DOHH2 (cell line): ENCODE measurements around the gene EIF4B.
"Not testable (repeated sequence)": the region's sequence is repeated elsewhere in the genome, so short reads cannot be mapped to it uniquely, and the experiment has no call there.

Experiments used
- H3F3A ChIP-seq: fragments of 200-600 bp; sonication (generic), shearing (Covaris generic); 2 replicates; pipeline ENCODE4 v1.6.0; 2016; ENCODE audit warnings: antibody characterized with exemption, mild to moderate bottlenecking; ENCODE audit not compliant: control insufficient read depth, insufficient read depth
- H3K27ac ChIP-seq: fragments of 200-600 bp; sonication (generic); 2 replicates; pipeline ENCODE4 v1.5.1; 2014; ENCODE audit warnings: low read depth, mild to moderate bottlenecking, low read length, moderate library complexity
- H3K27me3 ChIP-seq: fragments of 200-600 bp; sonication (generic); 2 replicates; pipeline ENCODE4 v1.6.1; 2014; ENCODE audit warnings: mild to moderate bottlenecking, low read length, mixed read lengths; ENCODE audit not compliant: control insufficient read depth
- H3K36me3 ChIP-seq: fragments of 200-600 bp; sonication (generic); 2 replicates; pipeline ENCODE4 v1.6.1; 2014; ENCODE audit warnings: mild to moderate bottlenecking, low read length, moderate library complexity, mixed read lengths; ENCODE audit not compliant: control insufficient read depth
- H3K4me1 ChIP-seq: fragments of 200-600 bp; sonication (generic); 2 replicates; pipeline ENCODE4 v1.6.1; 2014; ENCODE audit warnings: mild to moderate bottlenecking, low read length, mixed read lengths; ENCODE audit not compliant: control insufficient read depth
- H3K4me2 ChIP-seq: fragments of 200-600 bp; sonication (generic); 2 replicates; pipeline ENCODE4 v1.6.0; 2014; ENCODE audit warnings: mild to moderate bottlenecking, low read length, moderate library complexity
- H3K4me3 ChIP-seq: fragments of 200-600 bp; sonication (generic); 2 replicates; pipeline ENCODE4 v1.5.1; 2014; ENCODE audit warnings: mild to moderate bottlenecking, low read length, mixed read lengths
- H3K79me2 ChIP-seq: fragments of 200-600 bp; sonication (generic); 2 replicates; pipeline ENCODE4 v1.6.1; 2014; ENCODE audit warnings: mild to moderate bottlenecking, low read length, mixed read lengths; ENCODE audit not compliant: control insufficient read depth
- H3K9me2 ChIP-seq: fragments of 200-600 bp; sonication (generic); replicated peaks from 2 replicates; pipeline ENCODE4 v1.6.1; 2014; ENCODE audit warnings: mild to moderate bottlenecking, low read length, mixed read lengths; ENCODE audit not compliant: control insufficient read depth
- H3K9me3 ChIP-seq: fragments of 200-600 bp; sonication (generic); 2 replicates; pipeline ENCODE4 v1.6.1; 2014; ENCODE audit warnings: antibody characterized with exemption, low read length, mixed read lengths; ENCODE audit not compliant: control insufficient read depth, insufficient read depth
- H4K20me1 ChIP-seq: fragments of 200-600 bp; sonication (generic); 2 replicates; pipeline ENCODE4 v1.6.0; 2014; ENCODE audit warnings: low read depth, mild to moderate bottlenecking, antibody characterized with exemption, low read length, moderate library complexity; ENCODE audit not compliant: control insufficient read depth, insufficient read depth
- CTCF ChIP-seq: fragments of 200-600 bp; sonication (generic); IDR thresholded peaks from one replicate; pipeline ENCODE4 v1.5.1; 2014; ENCODE audit warnings: antibody characterized with exemption, mild to moderate bottlenecking, low read depth, low read length; ENCODE audit not compliant: poor library complexity, severe bottlenecking
- EZH2phosphoT487 ChIP-seq: fragments of 200-600 bp; sonication (generic); IDR thresholded peaks from 2 replicates; pipeline ENCODE4 v1.6.1; 2017; ENCODE audit warnings: borderline replicate concordance, mild to moderate bottlenecking, antibody characterized with exemption, low read length, moderate library complexity, mixed read lengths

The EIF4B gene

GRCh38 chr12:53031616-53032015 lies 25.4 kb downstream of the EIF4B start:
- Histone ChIP-seq H3K79me2 (peaks cover 23% of the 10 kb centered on the region), H3K4me3 (no peak overlapping the region), H3K27ac (no peak overlapping the region), H3F3A (peaks cover 23% of the 10 kb centered on the region), H3K27me3 (no peaks in the 10 kb centered on the region), H3K36me3 (peaks cover 85% of the 10 kb centered on the region), H4K20me1 (no peaks in the 10 kb centered on the region), H3K9me3 (no peaks in the 10 kb centered on the region), H3K4me2 (no peak overlapping the region), H3K4me1 (no peaks in the 10 kb centered on the region), H3K9me2 (no peaks in the 10 kb centered on the region)
- TF ChIP-seq CTCF (no peak), EZH2phosphoT487 (no peak)

DNA sequence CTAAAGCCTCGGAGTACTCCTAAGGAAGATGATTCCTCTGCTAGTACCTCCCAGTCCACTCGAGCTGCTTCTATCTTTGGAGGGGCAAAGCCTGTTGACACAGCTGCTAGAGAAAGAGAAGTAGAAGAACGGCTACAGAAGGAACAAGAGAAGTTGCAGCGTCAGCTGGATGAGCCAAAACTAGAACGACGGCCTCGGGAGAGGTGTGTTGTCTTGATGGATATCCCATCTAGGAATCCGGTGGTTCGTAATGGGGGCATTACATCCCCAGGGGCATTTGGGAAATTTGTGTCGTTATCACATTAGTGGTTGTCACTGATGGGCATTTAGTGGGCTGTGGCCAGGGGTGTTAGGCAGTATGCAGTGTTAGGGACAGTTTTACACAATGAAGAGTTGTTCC lies 27.6 kb downstream of the EIF4B start:
- not testable (repeated sequence) for H3K4me3 ChIP-seq, H3K27me3 ChIP-seq, H3K9me2 ChIP-seq, H3K27ac ChIP-seq, H3K9me3 ChIP-seq, H4K20me1 ChIP-seq, H3K4me2 ChIP-seq, H3K4me1 ChIP-seq
- H3K36me3 ChIP-seq: peaks cover 86% of the 10 kb centered on the region
- H3K79me2 ChIP-seq: peaks cover 14% of the 10 kb centered on the region
- peaks cover 36% of the 10 kb centered on the region for H3F3A ChIP-seq

DNA sequence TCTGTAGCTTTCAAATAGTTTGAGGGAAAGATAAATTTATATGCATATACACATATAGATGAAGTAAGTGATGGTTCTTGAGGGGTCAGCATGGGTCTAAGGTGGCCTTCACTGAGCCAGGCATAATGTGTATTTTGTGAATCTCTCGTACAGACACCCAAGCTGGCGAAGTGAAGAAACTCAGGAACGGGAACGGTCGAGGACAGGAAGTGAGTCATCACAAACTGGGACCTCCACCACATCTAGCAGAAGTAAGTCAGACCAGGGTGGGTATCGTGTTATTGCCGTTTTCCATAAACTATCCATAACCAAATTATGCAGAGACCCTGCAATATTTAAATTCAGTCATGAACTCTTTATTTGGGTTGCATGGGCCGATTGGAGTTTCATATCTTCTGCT lies 28.2 kb downstream of the EIF4B start:
- no peak overlapping the region for H3K4me3 ChIP-seq
- H3K27me3 ChIP-seq: no peaks in the 10 kb centered on the region
- H4K20me1 ChIP-seq: peaks cover 6% of the 10 kb centered on the region; the same call in 1 of the 2 replicates
- H3K27ac ChIP-seq: no peak overlapping the region
- no peak overlapping the region for H3K4me2 ChIP-seq
- no peaks in the 10 kb centered on the region for H3K4me1 ChIP-seq
- H3K36me3 ChIP-seq: peaks cover 86% of the 10 kb centered on the region
- TF ChIP-seq EZH2phosphoT487 (no peak), CTCF (no peak)
- no peaks in the 10 kb centered on the region for H3K9me3 ChIP-seq
- H3K79me2 ChIP-seq: peaks cover 14% of the 10 kb centered on the region
- no peaks in the 10 kb centered on the region for H3K9me2 ChIP-seq
- H3F3A ChIP-seq: peaks cover 38% of the 10 kb centered on the region

- no peak for TF ChIP-seq EZH2phosphoT487
- no peak for TF ChIP-seq CTCF
- H3K9me3 ChIP-seq: no peaks in the 10 kb centered on the region
- no peaks in the 10 kb centered on the region for H3K27me3 ChIP-seq
- peaks cover 82% of the 10 kb centered on the region for H3K36me3 ChIP-seq
- H3K9me2 ChIP-seq: no peaks in the 10 kb centered on the region
- no peak overlapping the region for H3K4me2 ChIP-seq
- no peaks in the 10 kb centered on the region for H3K4me1 ChIP-seq
- H3K79me2 ChIP-seq: peaks cover 2% of the 10 kb centered on the region; the same call in 1 of the 2 replicates
- peaks cover 6% of the 10 kb centered on the region; the same call in 1 of the 2 replicates for H4K20me1 ChIP-seq
- peaks cover 30% of the 10 kb centered on the region for H3F3A ChIP-seq
- H3K4me3 ChIP-seq: no peak overlapping the region
- no peak overlapping the region for H3K27ac ChIP-seq
These were observed 30.5 kb downstream of the EIF4B start for GRCh38 chr12:53036802-53037201.
